Testis (tissue), 3 donors: Measurements from ENCODE around the gene THAP4. TPM values are rescaled to one million over a fixed set of nuclear protein-coding genes. Genes with fewer than 3 reads are reported as not detected.
A peak's percentile ranks its signal among the peaks of the same experiment; 100 is the strongest.
"Not testable (repeated sequence)": the region's sequence is repeated elsewhere in the genome, so short reads cannot be mapped to it uniquely, and the experiment has no call there.

Experiments used
- DNase-seq: peaks from one replicate; pipeline ENCODE4 v3.0.0-alpha.2; 2019
- H3K27ac ChIP-seq, 2 donors: fragments of 200-600 bp; sonication (generic); one replicate each; pipeline ENCODE4 v1.5.1; 2019
- H3K27me3 ChIP-seq: fragments of 200-600 bp; sonication (generic); one replicate; pipeline ENCODE4 v1.5.1; 2019
- H3K36me3 ChIP-seq: fragments of 200-600 bp; sonication (generic); one replicate; pipeline ENCODE4 v1.5.1; 2017; ENCODE audit warnings: low read depth; ENCODE audit errors: missing control alignments
- H3K4me1 ChIP-seq: fragments of 200-600 bp; sonication (generic); one replicate; pipeline ENCODE4 v1.5.1; 2019
- H3K4me3 ChIP-seq, 2 donors: fragments of 200-600 bp; sonication (generic); one replicate each; pipeline ENCODE4 v1.5.1; 2017 to 2019
- H3K9me3 ChIP-seq: fragments of 200-600 bp; sonication (generic); one replicate; pipeline ENCODE4 v1.5.1; 2017
- CTCF ChIP-seq, 3 experiments: fragments of 450-650 bp in 2 of 3; fragments of 200-600 bp in 1 of 3; sonication (generic) in 1 of 3; IDR thresholded peaks; one replicate each; pipeline ENCODE4 v1.5.1; 2016 to 2019; ENCODE audit warnings: antibody characterized with exemption in 3 of 3, mild to moderate bottlenecking in 2 of 3, moderate library complexity in 1 of 3
- POLR2A ChIP-seq: fragments of 450-650 bp; IDR thresholded peaks from one replicate; pipeline ENCODE4 v1.6.1; 2017; ENCODE audit warnings: antibody characterized with exemption, mild to moderate bottlenecking, moderate library complexity
- WGBS, 2 donors: methylation state at CpG; one replicate each; pipeline ENCODE4 v1.1.5; 2018; 5-methylcytosine and 5-hydroxymethylcytosine counted together
- intact Hi-C: fragments of 100-400 bp; cut with DNase I; formaldehyde crosslinking; loops from one replicate; pipeline ENCODE4 v1.15.1; 2023; ENCODE audit warnings: low total_unique reads
- polyA plus RNA-seq: library from polyadenylated mRNA; stranded (reverse); fragments of 350-450 nt; fragmentation: Illumina TruSeq; extraction: RNeasy Lipid Tissue Mini Kit (QIAGEN cat#74804); gene quantifications from one replicate; pipeline ENCODE4 v1.2.3, GENCODE V29; 2014; ENCODE audit warnings: low read depth, low replicate concordance; ENCODE audit not compliant: insufficient read depth
- total RNA-seq, 2 donors: library from RNA; depleted of rRNA; stranded (reverse); fragments of >200 nt; gene quantifications; one replicate each; pipeline ENCODE4 v1.2.3, GENCODE V29; 2016

Gene THAP4
- total and polyA plus RNA-seq, 3 donors from 2014 or later, result 61.3 to 73.5 (median 73.5) TPM

GRCh38 chr2:241595600-241596140, 41.3 kb downstream of the THAP4 start:
- 86 to 94% methylated on average over 15 of the region's 15 CpGs for WGBS, 2 donors
- H3K27ac ChIP-seq, result no peak overlapping the region
- H3K27me3 ChIP-seq, result no peaks in the 10 kb centered on the region
- no peak for TF ChIP-seq POLR2A
- peak in 1 of 3 experiments; percentile 9 for TF ChIP-seq CTCF (IDR thresholded peaks at IDR 0.05)
- no peaks in the 10 kb centered on the region for H3K4me1 ChIP-seq
- H3K9me3 ChIP-seq, result no peaks in the 10 kb centered on the region
- intact Hi-C loops, result no loop called here
- H3K4me3 ChIP-seq, result no peak overlapping the region
- no peaks in the 10 kb centered on the region for H3K36me3 ChIP-seq
- DNase-seq, result no peak

GRCh38 chr2:241593271-241593670, 43.7 kb downstream of the THAP4 start:
- no peak for DNase-seq
- Histone ChIP-seq H3K27me3 (no peaks in the 10 kb centered on the region), H3K36me3 (no peaks in the 10 kb centered on the region), H3K4me3 (no peak overlapping the region), H3K27ac (no peak overlapping the region), H3K4me1 (no peaks in the 10 kb centered on the region), H3K9me3 (no peaks in the 10 kb centered on the region)
- 91 to 92% methylated on average over 16 of the region's 16 CpGs for WGBS, 2 donors
- intact Hi-C loops, result no loop called here
- no peak for TF ChIP-seq POLR2A
- no peak for TF ChIP-seq CTCF (IDR thresholded peaks at IDR 0.05)

- Histone ChIP-seq H3K9me3 (no peaks in the 10 kb centered on the region), H3K27ac (no peak overlapping the region), H3K4me1 (no peaks in the 10 kb centered on the region), H3K4me3 (no peak overlapping the region), H3K36me3 (no peaks in the 10 kb centered on the region), H3K27me3 (no peaks in the 10 kb centered on the region)
- intact Hi-C loops, result no loop called here
- 92 to 95% methylated on average over 9 to 18 of the region's 18 CpGs for WGBS, 2 donors
- no peak for DNase-seq
- TF ChIP-seq CTCF (IDR thresholded peaks at IDR 0.05) (no peak), POLR2A (no peak)
Observed at GRCh38 chr2:241592126-241592845, 44.7 kb downstream of the THAP4 start.

GRCh38 chr2:241590496-241591455, 46.2 kb downstream of the THAP4 start:
- H3K4me1 ChIP-seq, DNase-seq, intact Hi-C loops, H3K9me3 ChIP-seq, H3K27me3 ChIP-seq, H3K27ac ChIP-seq, H3K36me3 ChIP-seq, H3K4me3 ChIP-seq: not testable (repeated sequence)
- 82 to 93% methylated on average over 31 to 33 of the region's 33 CpGs for WGBS, 2 donors

- WGBS, 2 donors, result 74 to 85% methylated on average over 17 of the region's 17 CpGs
- H3K4me3 ChIP-seq, H3K9me3 ChIP-seq, H3K36me3 ChIP-seq, intact Hi-C loops, DNase-seq, H3K4me1 ChIP-seq, H3K27ac ChIP-seq, H3K27me3 ChIP-seq: not testable (repeated sequence)
Observed at GRCh38 chr2:241589863-241590262, 47.1 kb downstream of the THAP4 start.
